GM21529 (cell line): ENCODE results near the gene ULK1.

ENCODE experiments used
- ATAC-seq: cut with Tn5 transposase; IDR thresholded peaks from one replicate; pipeline ENCODE4 v1.9.1; 2021; ENCODE audit not compliant: unreplicated experiment

The ULK1 gene

GRCh38 chr12:131905630-131906091 lies 11.2 kb downstream of the ULK1 start:
- ATAC-seq: no peak

GRCh38 chr12:131907379-131908091 lies 13.1 kb downstream of the ULK1 start:
- no peak for ATAC-seq

GRCh38 chr12:131908092-131909080 lies 14.0 kb downstream of the ULK1 start:
- no peak for ATAC-seq

- no peak for ATAC-seq
These were observed 14.8 kb downstream of the ULK1 start for GRCh38 chr12:131909081-131909751.

- no peak for ATAC-seq
These were observed 15.4 kb downstream of the ULK1 start for GRCh38 chr12:131909752-131910219.

GRCh38 chr12:131910302-131911027 lies 16.0 kb downstream of the ULK1 start:
- no peak for ATAC-seq

GRCh38 chr12:131911028-131911650 lies 16.7 kb downstream of the ULK1 start:
- ATAC-seq: no peak

GRCh38 chr12:131911851-131912477 lies 17.5 kb downstream of the ULK1 start:
- ATAC-seq: no peak

GRCh38 chr12:131912518-131913274 lies 18.3 kb downstream of the ULK1 start:
- no peak for ATAC-seq

GRCh38 chr12:131913666-131914065 lies 19.2 kb downstream of the ULK1 start:
- no peak for ATAC-seq

- ATAC-seq: no peak
These were observed 19.8 kb downstream of the ULK1 start for GRCh38 chr12:131914179-131914702.

- ATAC-seq: no peak
These were observed 20.7 kb downstream of the ULK1 start for GRCh38 chr12:131915000-131915689.

GRCh38 chr12:131915823-131916222 lies 21.4 kb downstream of the ULK1 start:
- no peak for ATAC-seq

GRCh38 chr12:131916306-131917138 lies 22.1 kb downstream of the ULK1 start:
- ATAC-seq: no peak

- no peak for ATAC-seq
These were observed 22.8 kb downstream of the ULK1 start for GRCh38 chr12:131917139-131917710.

GRCh38 chr12:131917711-131918306 lies 23.4 kb downstream of the ULK1 start:
- ATAC-seq: no peak
